Activated T-cell treated with anti-CD3 and anti-CD28 coated beads, Interleukin-2, amount 50 U/mL, for 72 hours (primary cell): ENCODE measurements around the gene TEX13A. TPM values are rescaled to one million over a fixed set of nuclear protein-coding genes. Genes with fewer than 3 reads are reported as not detected.
A peak's percentile ranks its signal among the peaks of the same experiment; 100 is the strongest.

ENCODE experiments used
- ATAC-seq, 2 donors: fragments of 150-1000 bp; cut with Tn5 transposase; replicated peaks in 1 of 2; 2 replicates each; pipeline ENCODE4 v1.10.0; 2021; ENCODE audit warnings: moderate library complexity in 2 of 2, mild to moderate bottlenecking in 1 of 2
- DNase-seq, 2 donors: peaks; one replicate each; pipeline ENCODE4 v3.0.0; 2021 to 2022; ENCODE audit warnings: mixed read lengths in 1 of 2
- H3K27ac Mint-ChIP-seq: one replicate; pipeline ENCODE4 v1.8.0; 2022; ENCODE audit warnings: mild to moderate bottlenecking, moderate library complexity, mixed read lengths
- H3K27me3 Mint-ChIP-seq: one replicate; pipeline ENCODE4 v1.8.0; 2022; ENCODE audit warnings: low read depth, mixed read lengths
- H3K36me3 Mint-ChIP-seq, 2 donors: one replicate each; pipeline ENCODE4 v1.8.0; 2022; ENCODE audit warnings: mixed read lengths in 2 of 2, mild to moderate bottlenecking in 1 of 2; ENCODE audit not compliant: insufficient read depth in 2 of 2
- H3K4me1 Mint-ChIP-seq: one replicate; pipeline ENCODE4 v1.8.0; 2022; ENCODE audit warnings: low read depth, mixed read lengths
- H3K4me3 Mint-ChIP-seq, 2 donors: one replicate each; pipeline ENCODE4 v1.8.0; 2022; ENCODE audit warnings: mild to moderate bottlenecking in 2 of 2, mixed read lengths in 2 of 2, moderate library complexity in 2 of 2
- H3K9me3 Mint-ChIP-seq, 2 donors: one replicate each; pipeline ENCODE4 v1.8.0; 2022; ENCODE audit warnings: mixed read lengths in 2 of 2
- total RNA-seq, 2 donors: library from RNA; stranded (reverse); gene quantifications; one replicate each; pipeline ENCODE4 v1.2.3, GENCODE V29; 2022

The TEX13A gene
- total RNA-seq, 2 donors from 2014 or later, result not detected

- ATAC-seq (no peak), DNase-seq (no peak)
- Mint-ChIP-seq H3K4me1 (no peaks in the 10 kb centered on the region), H3K36me3 (no peaks in the 10 kb centered on the region), H3K27ac (no peak overlapping the region), H3K9me3 (no peaks in the 10 kb centered on the region), H3K4me3 (no peak overlapping the region), H3K27me3 (peaks cover 12% of the 10 kb centered on the region)
These were observed 880 bp upstream of the TEX13A start for GRCh38 chrX:105221374-105221773.

DNA sequence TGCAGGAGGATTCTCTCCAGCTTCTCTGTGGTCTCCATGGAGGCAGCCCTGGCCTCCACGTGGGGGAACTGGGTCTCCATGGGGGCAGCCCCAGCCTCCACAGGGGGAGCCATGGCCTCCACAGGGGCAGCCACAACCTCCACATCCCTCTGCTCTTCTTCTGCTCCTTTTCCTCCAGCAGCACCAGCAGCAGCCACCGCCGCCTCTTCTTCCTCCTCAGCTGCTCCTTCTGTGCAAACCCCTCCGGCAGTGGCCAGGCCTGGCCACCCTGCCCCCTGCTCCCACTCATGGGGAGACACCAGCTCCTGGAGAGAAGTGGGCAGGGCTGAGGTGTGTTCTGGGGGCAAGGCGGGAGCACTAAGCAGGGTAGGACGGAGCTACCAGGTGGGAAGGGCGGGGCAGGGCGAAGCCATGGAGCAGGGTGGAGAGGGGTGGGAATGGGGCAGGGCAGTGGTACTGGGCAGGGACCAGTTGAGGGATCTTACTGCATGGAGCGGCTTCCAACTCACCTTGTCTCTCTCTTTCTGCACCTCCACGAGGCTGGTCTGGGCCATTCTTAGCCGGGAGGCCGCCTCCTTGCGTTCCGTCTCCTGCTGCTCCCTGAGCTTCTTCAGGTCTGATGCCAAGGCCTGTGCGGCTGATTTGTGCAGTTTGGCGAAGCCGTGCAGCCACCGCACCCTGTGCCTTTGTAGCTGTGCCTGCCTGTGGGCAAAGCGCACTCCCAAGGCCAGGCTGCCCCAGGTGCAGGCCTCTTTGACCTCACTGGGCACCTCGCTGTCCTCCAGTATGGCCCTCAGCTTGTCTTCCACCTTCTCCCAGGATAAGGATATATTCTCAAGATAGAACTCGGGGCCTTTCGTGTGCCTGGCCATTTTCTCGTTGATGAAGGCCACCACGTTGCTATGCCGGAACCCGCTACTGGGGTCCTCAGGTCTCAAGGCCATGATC, 766 bp downstream of the TEX13A start:
- Mint-ChIP-seq H3K4me3 (no peak overlapping the region), H3K9me3 (peaks cover 3 to 5% of the 10 kb centered on the region in 2 donors), H3K27ac (no peak overlapping the region), H3K27me3 (peaks cover 16% of the 10 kb centered on the region), H3K36me3 (no peaks in the 10 kb centered on the region), H3K4me1 (no peaks in the 10 kb centered on the region)
- DNase-seq (no peak), ATAC-seq (no peak)

DNA sequence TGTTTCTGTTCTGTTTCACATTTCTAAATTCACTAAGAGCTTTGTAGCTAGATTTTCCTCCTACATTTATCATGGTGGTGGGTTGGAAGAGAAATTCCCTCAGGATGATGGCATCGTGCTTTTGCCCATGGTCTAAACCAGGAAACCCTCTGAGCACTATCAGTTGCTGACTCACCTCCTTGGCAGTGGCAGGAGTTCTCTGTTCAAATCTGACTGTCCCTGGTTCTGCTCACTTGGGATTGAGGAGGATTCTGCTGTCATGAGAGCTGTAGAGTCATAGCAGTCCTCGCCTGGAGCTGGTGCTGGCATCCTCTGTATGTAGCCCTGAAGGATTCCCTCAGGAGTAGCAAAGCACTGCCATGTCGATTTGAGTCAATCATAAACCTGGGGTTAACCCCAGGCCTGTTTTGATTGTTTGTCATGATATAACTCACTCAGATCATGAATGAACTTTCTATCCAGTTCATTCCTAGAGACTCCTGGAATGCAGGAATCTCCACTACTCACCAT, 9.4 kb downstream of the TEX13A start:
- Mint-ChIP-seq H3K4me1 (no peaks in the 10 kb centered on the region), H3K4me3 (no peak overlapping the region), H3K27ac (no peak overlapping the region), H3K36me3 (no peaks in the 10 kb centered on the region), H3K9me3 (peaks cover 4 to 8% of the 10 kb centered on the region in 2 donors), H3K27me3 (peaks cover 14% of the 10 kb centered on the region)
- DNase-seq, result no peak
- ATAC-seq, result no peak

DNA sequence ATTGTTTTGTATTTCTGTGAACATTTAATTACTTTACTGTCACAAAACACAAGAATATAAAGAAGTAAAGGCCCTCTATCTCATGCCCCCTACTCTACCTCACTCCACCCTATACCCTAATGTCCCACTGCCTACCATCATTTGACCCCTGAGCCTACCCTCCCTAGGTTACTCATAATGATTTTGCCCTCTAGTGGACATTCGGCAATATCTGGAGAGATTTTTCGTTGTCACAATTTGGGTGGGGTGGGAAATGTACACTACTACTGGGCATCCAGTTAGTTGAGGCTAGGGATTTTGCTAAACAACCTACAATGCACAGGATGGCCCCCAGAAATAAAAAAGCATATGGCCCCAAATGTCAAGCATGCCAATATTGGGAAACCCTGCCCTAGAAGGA, 10.2 kb downstream of the TEX13A start:
- DNase-seq, result no peak
- no peak for ATAC-seq
- no peaks in the 10 kb centered on the region for H3K36me3 Mint-ChIP-seq
- no peak overlapping the region for H3K27ac Mint-ChIP-seq
- H3K4me1 Mint-ChIP-seq, result no peaks in the 10 kb centered on the region
- H3K27me3 Mint-ChIP-seq, result peaks cover 14% of the 10 kb centered on the region
- peaks cover 4 to 6% of the 10 kb centered on the region in 2 donors for H3K9me3 Mint-ChIP-seq
- no peak overlapping the region for H3K4me3 Mint-ChIP-seq

GRCh38 chrX:105209406-105209805, 11.1 kb downstream of the TEX13A start:
- peaks cover 14% of the 10 kb centered on the region for H3K27me3 Mint-ChIP-seq
- ATAC-seq, result no peak
- H3K9me3 Mint-ChIP-seq, result no peaks in the 10 kb centered on the region
- H3K36me3 Mint-ChIP-seq, result no peaks in the 10 kb centered on the region
- no peak overlapping the region for H3K4me3 Mint-ChIP-seq
- no peak overlapping the region for H3K27ac Mint-ChIP-seq
- no peak for DNase-seq
- H3K4me1 Mint-ChIP-seq, result no peaks in the 10 kb centered on the region

GRCh38 chrX:105191878-105192277, 28.6 kb downstream of the TEX13A start:
- no peak for DNase-seq
- Mint-ChIP-seq H3K4me3 (no peak overlapping the region), H3K9me3 (no peaks in the 10 kb centered on the region), H3K27me3 (peaks cover 14% of the 10 kb centered on the region), H3K27ac (no peak overlapping the region), H3K36me3 (no peaks in the 10 kb centered on the region), H3K4me1 (no peaks in the 10 kb centered on the region)
- no peak for ATAC-seq

GRCh38 chrX:105190252-105190853, 30.1 kb downstream of the TEX13A start:
- no peak overlapping the region for H3K4me3 Mint-ChIP-seq
- ATAC-seq (no peak), DNase-seq (peak in 1 of 2 donors; percentile 3)
- no peaks in the 10 kb centered on the region for H3K9me3 Mint-ChIP-seq
- H3K27ac Mint-ChIP-seq, result no peak overlapping the region
- H3K27me3 Mint-ChIP-seq, result peaks cover 12% of the 10 kb centered on the region
- H3K36me3 Mint-ChIP-seq, result no peaks in the 10 kb centered on the region
- H3K4me1 Mint-ChIP-seq, result no peaks in the 10 kb centered on the region

DNA sequence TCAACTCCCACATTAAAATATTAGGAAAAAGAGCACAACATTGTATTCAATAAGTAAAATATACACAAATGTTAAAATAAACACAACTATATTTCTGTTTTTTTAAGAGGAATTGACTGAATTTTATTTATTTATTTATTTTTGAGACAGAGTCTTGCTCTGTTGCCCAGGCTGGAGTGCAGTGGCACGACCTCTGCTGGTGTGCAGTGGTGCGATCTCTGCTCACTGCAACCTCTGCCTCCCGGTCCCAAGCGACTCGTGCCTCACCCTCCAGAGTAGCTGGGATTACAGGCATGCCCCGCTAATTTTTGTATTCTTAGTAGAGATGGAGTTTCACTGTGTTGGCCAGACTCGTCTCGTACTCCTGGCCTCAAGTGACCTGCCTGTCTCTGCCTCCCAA, 31.4 kb downstream of the TEX13A start:
- Mint-ChIP-seq H3K27ac (no peak overlapping the region), H3K27me3 (peaks cover 9% of the 10 kb centered on the region), H3K4me1 (no peaks in the 10 kb centered on the region), H3K36me3 (no peaks in the 10 kb centered on the region), H3K4me3 (no peak overlapping the region), H3K9me3 (no peaks in the 10 kb centered on the region)
- no peak for DNase-seq
- no peak for ATAC-seq

GRCh38 chrX:105179644-105180043, 40.9 kb downstream of the TEX13A start:
- Mint-ChIP-seq H3K27ac (no peak overlapping the region), H3K27me3 (no peaks in the 10 kb centered on the region), H3K9me3 (no peaks in the 10 kb centered on the region), H3K4me1 (no peaks in the 10 kb centered on the region), H3K36me3 (no peaks in the 10 kb centered on the region), H3K4me3 (no peak overlapping the region)
- DNase-seq (no peak), ATAC-seq (no peak)

- Mint-ChIP-seq H3K9me3 (no peaks in the 10 kb centered on the region), H3K4me3 (no peak overlapping the region), H3K27me3 (peaks cover 3% of the 10 kb centered on the region), H3K36me3 (no peaks in the 10 kb centered on the region), H3K4me1 (no peaks in the 10 kb centered on the region), H3K27ac (no peak overlapping the region)
- DNase-seq, result no peak
- no peak for ATAC-seq
These were observed 47.4 kb downstream of the TEX13A start for GRCh38 chrX:105173071-105173470.
